ENCODE results near the gene ANO2. TPM values are rescaled to one million over a fixed set of nuclear protein-coding genes. Genes with fewer than 3 reads are reported as not detected.

ANO2 gene
- total RNA-seq, 1 experiment from 2014 or later: 0.68 TPM

GRCh38 chr12:5776091-5776490 lies 169.0 kb downstream of the ANO2 start:
- no peak for DNase-seq
- Histone ChIP-seq H3K4me3 (ENCODE audit: low read depth, low read length) (no peak overlapping the region), H3K4me1 (no peaks in the 10 kb centered on the region), H3K9me3 (no peaks in the 10 kb centered on the region), H3K27me3 (replicated peaks; ENCODE audit: control insufficient read depth, insufficient read depth, low read length) (0 out of 2 replicates have a peak, but pooled peaks cover 1% of the 10 kb centered on the region), H3K36me3 (ENCODE audit: control insufficient read depth, insufficient read depth, low read length) (no peaks in the 10 kb centered on the region)
- CTCF ChIA-PET: no interaction called here
- no TSS peak for BruUV-seq (replicated peaks)
- POLR2A ChIA-PET: no interaction called here
- Mint-ChIP-seq H3K27me3 (ENCODE audit: insufficient read depth, unreplicated experiment) (peaks cover 22% of the 10 kb centered on the region), H3K27ac (ENCODE audit: unreplicated experiment) (no peak overlapping the region), H3K4me1 (ENCODE audit: low read depth, unreplicated experiment) (no peaks in the 10 kb centered on the region), H3K4me3 (ENCODE audit: unreplicated experiment) (no peak overlapping the region), H3K36me3 (ENCODE audit: insufficient read depth, unreplicated experiment) (no peaks in the 10 kb centered on the region), H3K9me3 (ENCODE audit: unreplicated experiment) (no peaks in the 10 kb centered on the region)
- intact Hi-C loops (cut with micrococcal nuclease; ENCODE audit: unreplicated experiment): no loop called here
- TF ChIP-seq, protein P1, sequence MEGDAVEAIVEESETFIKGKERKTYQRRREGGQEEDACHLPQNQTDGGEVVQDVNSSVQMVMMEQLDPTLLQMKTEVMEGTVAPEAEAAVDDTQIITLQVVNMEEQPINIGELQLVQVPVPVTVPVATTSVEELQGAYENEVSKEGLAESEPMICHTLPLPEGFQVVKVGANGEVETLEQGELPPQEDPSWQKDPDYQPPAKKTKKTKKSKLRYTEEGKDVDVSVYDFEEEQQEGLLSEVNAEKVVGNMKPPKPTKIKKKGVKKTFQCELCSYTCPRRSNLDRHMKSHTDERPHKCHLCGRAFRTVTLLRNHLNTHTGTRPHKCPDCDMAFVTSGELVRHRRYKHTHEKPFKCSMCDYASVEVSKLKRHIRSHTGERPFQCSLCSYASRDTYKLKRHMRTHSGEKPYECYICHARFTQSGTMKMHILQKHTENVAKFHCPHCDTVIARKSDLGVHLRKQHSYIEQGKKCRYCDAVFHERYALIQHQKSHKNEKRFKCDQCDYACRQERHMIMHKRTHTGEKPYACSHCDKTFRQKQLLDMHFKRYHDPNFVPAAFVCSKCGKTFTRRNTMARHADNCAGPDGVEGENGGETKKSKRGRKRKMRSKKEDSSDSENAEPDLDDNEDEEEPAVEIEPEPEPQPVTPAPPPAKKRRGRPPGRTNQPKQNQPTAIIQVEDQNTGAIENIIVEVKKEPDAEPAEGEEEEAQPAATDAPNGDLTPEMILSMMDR (IDR thresholded peaks at IDR 0.05; ENCODE audit: insufficient read depth in 1 of 2, low read depth in 1 of 2, low read length in 1 of 2, severe bottlenecking in 1 of 2, unreplicated experiment in 1 of 2): no peak

GRCh38 chr12:5773550-5773949 lies 171.5 kb downstream of the ANO2 start:
- H3K4me1 Mint-ChIP-seq (ENCODE audit: low read depth, unreplicated experiment): no peaks in the 10 kb centered on the region
- peaks cover 26% of the 10 kb centered on the region for H3K27me3 Mint-ChIP-seq (ENCODE audit: insufficient read depth, unreplicated experiment)
- ChIA-PET CTCF (no interaction called here), POLR2A (interaction anchor here (0.6 kb wide), 1 partner anchor 131 kb away, joined by 4 read pairs; no protein-coding TSS in a partner anchor)
- TF ChIP-seq, protein P1 (IDR thresholded peaks at IDR 0.05; ENCODE audit: insufficient read depth in 1 of 2, low read depth in 1 of 2, low read length in 1 of 2, severe bottlenecking in 1 of 2, unreplicated experiment in 1 of 2): peak in 1 of 2 experiments; percentile 28
- Histone ChIP-seq H3K36me3 (ENCODE audit: control insufficient read depth, insufficient read depth, low read length) (no peaks in the 10 kb centered on the region), H3K9me3 (no peaks in the 10 kb centered on the region), H3K4me1 (no peaks in the 10 kb centered on the region), H3K4me3 (ENCODE audit: low read depth, low read length) (no peak overlapping the region), H3K27me3 (replicated peaks; ENCODE audit: control insufficient read depth, insufficient read depth, low read length) (0 out of 2 replicates have a peak, but pooled peaks cover 1% of the 10 kb centered on the region)
- no peaks in the 10 kb centered on the region for H3K36me3 Mint-ChIP-seq (ENCODE audit: insufficient read depth, unreplicated experiment)
- no peaks in the 10 kb centered on the region for H3K9me3 Mint-ChIP-seq (ENCODE audit: unreplicated experiment)
- DNase-seq: no peak
- BruUV-seq (replicated peaks): no TSS peak
- no peak overlapping the region for H3K4me3 Mint-ChIP-seq (ENCODE audit: unreplicated experiment)
- intact Hi-C loops (cut with micrococcal nuclease; ENCODE audit: unreplicated experiment): no loop called here
- no peak overlapping the region for H3K27ac Mint-ChIP-seq (ENCODE audit: unreplicated experiment)

DNA sequence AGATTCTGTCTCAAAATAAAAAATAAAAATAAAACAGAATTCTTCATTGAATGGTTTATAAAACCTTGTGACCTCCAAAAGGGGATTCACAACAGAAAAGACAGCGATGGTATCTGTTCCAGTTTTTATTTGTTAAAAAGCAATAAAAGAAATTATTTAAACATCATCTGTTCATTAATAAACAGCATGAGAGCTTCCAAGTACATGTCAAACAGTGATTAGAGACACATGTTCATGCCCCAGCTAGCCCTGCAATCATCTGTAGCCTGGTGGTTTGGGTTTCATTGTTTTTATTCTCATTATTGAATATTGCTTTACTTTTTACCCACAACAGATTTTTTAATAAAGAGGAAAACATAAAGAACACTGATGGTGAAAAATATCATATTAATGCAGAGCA lies 173.3 kb downstream of the ANO2 start:
- H3K4me3 ChIP-seq (ENCODE audit: low read depth, low read length): no peak overlapping the region
- no peak for DNase-seq
- peaks cover 21% of the 10 kb centered on the region for H3K27me3 Mint-ChIP-seq (ENCODE audit: insufficient read depth, unreplicated experiment)
- H3K36me3 ChIP-seq (ENCODE audit: control insufficient read depth, insufficient read depth, low read length): no peaks in the 10 kb centered on the region
- no peaks in the 10 kb centered on the region for H3K4me1 Mint-ChIP-seq (ENCODE audit: low read depth, unreplicated experiment)
- TF ChIP-seq, protein P1 (IDR thresholded peaks at IDR 0.05; ENCODE audit: insufficient read depth in 1 of 2, low read depth in 1 of 2, low read length in 1 of 2, severe bottlenecking in 1 of 2, unreplicated experiment in 1 of 2): no peak
- no peaks in the 10 kb centered on the region for H3K9me3 ChIP-seq
- BruUV-seq (replicated peaks): no TSS peak
- H3K36me3 Mint-ChIP-seq (ENCODE audit: insufficient read depth, unreplicated experiment): no peaks in the 10 kb centered on the region
- H3K9me3 Mint-ChIP-seq (ENCODE audit: unreplicated experiment): no peaks in the 10 kb centered on the region
- ChIA-PET CTCF (no interaction called here), POLR2A (no interaction called here)
- no peaks in the 10 kb centered on the region for H3K27me3 ChIP-seq (replicated peaks; ENCODE audit: control insufficient read depth, insufficient read depth, low read length)
- no peak overlapping the region for H3K4me3 Mint-ChIP-seq (ENCODE audit: unreplicated experiment)
- H3K27ac Mint-ChIP-seq (ENCODE audit: unreplicated experiment): no peak overlapping the region
- intact Hi-C loops (cut with micrococcal nuclease; ENCODE audit: unreplicated experiment): no loop called here
- no peaks in the 10 kb centered on the region for H3K4me1 ChIP-seq
